HG02884 (cell line): ENCODE results near the gene ADAM22.

Experiments
- ATAC-seq: cut with Tn5 transposase; IDR thresholded peaks from one replicate; pipeline ENCODE4 v1.9.1; 2021; ENCODE audit warnings: mild to moderate bottlenecking, moderate library complexity; ENCODE audit not compliant: unreplicated experiment

Gene ADAM22

GRCh38 chr7:88208521-88208920 lies 274.5 kb downstream of the ADAM22 start:
- no peak for ATAC-seq

- no peak for ATAC-seq
These were observed 278.9 kb downstream of the ADAM22 start for GRCh38 chr7:88212918-88213317.

GRCh38 chr7:88214456-88214855 lies 280.4 kb downstream of the ADAM22 start:
- no peak for ATAC-seq

GRCh38 chr7:88215295-88215694 lies 281.2 kb downstream of the ADAM22 start:
- ATAC-seq: no peak

- ATAC-seq: no peak
These were observed 282.2 kb downstream of the ADAM22 start for GRCh38 chr7:88216276-88216675.

DNA sequence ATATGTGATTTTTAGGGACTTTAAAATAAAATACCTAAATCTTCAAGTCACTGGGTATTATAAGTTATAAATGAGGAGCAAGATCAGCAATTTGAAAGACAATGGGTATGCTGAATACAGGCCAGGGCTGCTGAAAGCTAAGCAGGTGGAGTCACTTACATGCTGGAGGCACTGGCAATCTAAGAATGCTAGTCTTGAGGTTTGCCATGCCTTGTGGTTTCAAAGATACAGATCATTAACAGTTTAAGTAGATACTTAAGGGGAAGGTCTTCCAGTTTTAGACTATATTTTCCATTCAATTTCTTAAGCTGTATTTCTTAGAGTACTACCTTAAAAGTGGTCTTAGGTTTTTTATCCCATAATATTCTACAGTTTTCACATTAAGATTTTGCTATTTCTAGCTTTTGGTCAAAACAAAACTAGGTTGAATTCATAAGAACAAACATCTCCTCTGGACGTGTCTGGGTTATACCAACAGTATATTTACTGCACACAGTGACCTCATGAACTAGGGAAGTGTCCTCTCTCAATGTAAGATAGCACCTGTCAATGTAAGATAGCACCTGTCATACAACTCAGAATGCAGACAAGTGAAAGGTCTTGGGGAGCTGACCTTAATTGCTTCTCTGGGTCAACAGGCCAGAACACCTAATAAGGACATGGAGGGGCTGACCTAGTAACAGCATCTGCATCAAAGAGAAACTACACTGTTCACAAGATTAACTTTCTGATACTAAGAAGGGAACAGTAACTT lies 283.8 kb downstream of the ADAM22 start:
- peak; percentile 68 for ATAC-seq

DNA sequence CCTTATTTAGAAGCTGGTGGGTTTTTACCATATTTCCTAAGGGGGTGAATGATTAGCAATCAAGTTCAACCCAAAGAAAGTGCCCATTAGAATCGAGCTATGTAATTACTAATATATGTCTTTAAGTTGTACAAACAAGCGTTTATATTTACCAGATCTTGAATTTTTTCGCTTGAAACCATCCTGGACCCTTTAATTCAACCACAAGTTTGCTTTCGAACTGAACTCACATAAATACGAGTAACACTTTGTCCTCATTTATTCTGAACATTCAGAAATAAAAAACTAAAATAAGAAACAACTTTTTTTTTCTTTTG lies 284.3 kb downstream of the ADAM22 start:
- ATAC-seq: no peak

DNA sequence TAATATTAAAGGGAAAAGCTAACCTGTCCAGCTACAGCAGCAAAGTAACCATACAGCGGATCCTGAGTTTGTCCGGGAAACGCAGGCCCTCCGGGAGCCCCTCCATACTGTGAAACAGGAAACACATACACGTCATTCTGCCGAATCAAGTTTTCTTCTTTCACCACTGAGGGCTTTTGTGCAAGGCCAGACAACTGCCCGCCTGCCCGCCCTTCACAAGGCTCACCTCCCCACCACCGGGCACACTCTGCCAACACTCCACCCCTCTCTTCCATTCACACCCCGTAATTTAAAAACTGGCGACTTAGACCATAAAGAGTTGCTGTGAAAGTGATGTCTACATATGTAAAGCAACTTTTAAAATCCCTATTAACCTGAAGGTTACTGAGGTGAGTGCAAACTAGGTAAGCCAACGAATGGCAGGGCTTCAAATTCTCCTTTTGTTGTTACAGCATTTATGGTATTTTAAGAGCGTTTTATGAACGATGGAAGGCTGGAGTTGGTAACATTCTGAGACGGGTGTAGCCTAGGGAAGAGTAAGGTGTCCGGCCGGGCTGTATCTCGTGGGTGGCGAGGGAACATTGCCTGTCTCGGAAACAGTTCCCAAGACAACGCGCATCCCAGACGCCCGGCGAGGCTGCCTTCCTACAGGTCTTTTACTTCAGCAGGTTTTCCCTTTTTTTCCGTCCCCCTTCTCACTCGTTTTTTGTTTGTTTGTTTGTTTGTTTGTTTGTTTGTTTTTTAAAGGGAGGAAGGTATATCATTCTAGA lies 285.0 kb downstream of the ADAM22 start:
- peak; percentile 19 for ATAC-seq

- peak; percentile 67 for ATAC-seq
These were observed 286.0 kb downstream of the ADAM22 start, which contains the start of gene SRI for GRCh38 chr7:88219781-88220747. Gene SRI (minus strand): TSS chr7:88220038. CDS start chr7:88220026, 12 bp downstream.

- ATAC-seq: no peak
These were observed 289.2 kb downstream of the ADAM22 start for GRCh38 chr7:88223265-88223664.

DNA sequence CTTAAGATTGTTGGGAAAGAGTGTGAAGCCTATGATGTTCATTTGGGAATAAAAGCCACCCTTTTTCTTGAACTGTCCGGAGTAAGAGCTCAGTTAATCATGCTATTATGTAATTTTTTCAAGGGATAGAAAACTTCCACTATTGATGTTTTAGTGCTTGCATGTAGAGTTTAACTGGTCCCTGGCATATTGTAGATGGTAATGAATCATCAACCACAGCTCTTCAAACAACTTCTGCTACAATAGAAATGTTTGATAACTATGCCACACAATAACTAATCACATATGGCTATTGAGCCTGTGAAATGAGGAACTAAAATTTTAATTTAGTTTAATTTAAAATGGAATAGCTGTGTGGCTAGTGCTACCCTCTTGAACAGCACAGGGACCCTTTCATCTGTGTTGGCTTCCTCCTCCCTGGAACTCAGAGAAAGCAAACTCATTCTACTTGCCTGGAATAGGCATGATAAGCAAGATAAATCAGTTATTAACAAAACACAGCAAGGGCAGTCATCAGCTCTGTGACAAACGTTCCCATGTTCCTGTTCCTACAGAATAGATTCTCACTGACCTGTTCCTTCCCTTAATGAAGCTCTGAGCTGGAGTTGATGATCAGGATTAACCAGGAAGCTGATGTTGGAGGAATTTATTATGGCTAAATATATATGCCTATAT lies 290.7 kb downstream of the ADAM22 start:
- ATAC-seq: no peak

DNA sequence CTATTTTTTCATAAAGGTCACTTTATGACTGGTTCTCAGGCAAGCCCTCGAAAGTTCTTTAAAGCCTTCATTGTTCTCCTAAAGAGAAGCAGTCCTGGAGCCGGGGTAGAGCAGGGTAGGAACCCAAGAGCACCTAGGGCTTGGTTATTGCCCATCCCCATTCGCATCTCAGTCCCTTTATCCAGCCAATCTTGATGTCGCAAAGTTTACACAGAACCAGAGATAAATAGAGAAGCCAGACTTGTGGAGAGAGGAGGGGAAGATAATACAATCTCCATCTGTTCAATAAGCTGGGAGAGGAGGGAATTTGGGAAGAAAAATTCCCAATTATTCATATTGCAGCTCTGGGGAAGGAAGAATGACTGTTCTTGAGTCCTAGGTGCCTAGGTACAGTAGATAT lies 292.1 kb downstream of the ADAM22 start:
- no peak for ATAC-seq

DNA sequence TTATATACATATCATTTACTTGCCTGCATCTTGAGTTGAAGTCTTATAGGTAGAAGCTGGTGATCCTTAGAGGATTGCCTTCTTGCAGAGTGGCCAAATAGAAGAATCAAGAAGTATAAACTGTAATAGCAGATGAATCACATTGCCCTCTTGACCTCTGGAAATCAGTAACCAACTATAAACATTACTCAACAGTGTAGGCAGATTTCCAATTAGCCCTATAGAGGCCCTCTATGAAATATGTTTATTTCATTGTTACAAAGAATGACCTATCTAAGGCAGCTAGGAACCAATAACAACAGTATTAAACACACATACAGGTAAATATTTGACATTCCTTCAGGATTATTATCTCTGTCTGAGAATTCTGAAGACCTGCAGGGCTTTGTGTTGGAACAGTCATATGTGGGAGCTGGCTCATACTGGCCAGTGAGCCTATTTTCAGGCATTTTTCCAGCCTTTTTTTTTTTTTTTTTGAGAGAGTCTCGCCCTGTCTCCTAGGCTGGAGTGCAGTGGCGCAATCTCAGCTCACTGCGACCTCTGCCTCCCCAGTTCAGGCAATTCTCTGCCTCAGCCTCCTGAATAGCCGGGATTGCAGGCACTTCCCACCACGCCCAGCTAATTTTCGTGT lies 292.9 kb downstream of the ADAM22 start:
- no peak for ATAC-seq

- no peak for ATAC-seq
These were observed 295.4 kb downstream of the ADAM22 start for GRCh38 chr7:88229302-88229995.

DNA sequence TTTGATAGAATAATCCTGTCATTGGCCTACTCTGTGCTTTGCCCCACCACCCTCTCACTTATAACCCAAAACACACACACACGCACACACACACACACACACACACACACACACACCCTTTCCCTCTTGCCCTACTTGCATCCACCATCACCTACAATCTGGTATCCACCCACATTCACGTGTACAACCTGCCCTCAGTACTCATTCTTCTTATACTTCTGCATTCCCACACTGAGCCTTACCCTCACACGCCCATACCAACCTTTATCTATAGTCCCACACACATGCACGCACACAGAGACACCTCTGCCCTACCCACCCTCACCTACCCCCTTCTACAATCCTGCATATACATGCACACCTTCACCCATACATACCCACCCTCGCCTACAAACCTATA lies 296.6 kb downstream of the ADAM22 start:
- no peak for ATAC-seq

GRCh38 chr7:88233828-88234227 lies 299.8 kb downstream of the ADAM22 start:
- ATAC-seq: no peak

- ATAC-seq: no peak
These were observed 305.8 kb downstream of the ADAM22 start for GRCh38 chr7:88239852-88240251.

DNA sequence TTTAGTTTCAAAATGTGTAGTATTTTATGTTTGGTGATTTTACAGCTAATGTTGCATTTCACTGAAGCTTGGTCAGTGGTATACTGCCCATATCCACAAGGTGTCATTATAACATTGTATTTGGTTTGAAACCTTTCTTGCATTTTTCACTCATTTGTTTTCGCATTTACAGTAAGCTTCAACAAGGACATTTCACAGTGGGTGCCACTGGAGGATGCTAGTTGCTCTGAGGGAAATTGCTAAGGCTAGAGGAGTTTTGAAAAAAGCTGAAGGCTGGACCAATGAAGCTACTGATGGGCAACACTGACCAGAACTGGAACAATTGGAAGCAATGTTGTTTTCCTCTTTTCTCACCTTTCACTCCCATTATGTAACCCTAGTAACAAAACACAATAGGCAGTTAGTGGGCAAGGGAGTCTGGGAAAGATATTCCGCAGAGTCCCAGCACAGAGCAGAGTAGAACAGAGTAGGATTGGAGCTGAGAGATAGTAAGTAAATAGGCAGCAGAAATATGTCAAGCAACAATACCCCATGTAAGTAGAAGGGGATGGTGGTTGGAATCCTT lies 309.4 kb downstream of the ADAM22 start:
- ATAC-seq: no peak

- ATAC-seq: no peak
These were observed 310.2 kb downstream of the ADAM22 start for GRCh38 chr7:88244258-88244657.
